Activated T-cell treated with anti-CD3 and anti-CD28 coated beads, Interleukin-2, amount 50 U/mL, for 24 hours (primary cell): ENCODE data around the gene CEACAM7.
"Not testable (repeated sequence)": the region's sequence is repeated elsewhere in the genome, so short reads cannot be mapped to it uniquely, and the experiment has no call there.

ENCODE experiments used
- DNase-seq: peaks from one replicate; pipeline ENCODE4 v3.0.0-alpha.2; 2020
- H3K27ac Mint-ChIP-seq: 2 replicates; pipeline ENCODE4 v1.8.0; 2020; ENCODE audit warnings: mild to moderate bottlenecking, mixed read lengths
- H3K27me3 Mint-ChIP-seq: 2 replicates; pipeline ENCODE4 v1.8.0; 2020; ENCODE audit warnings: mixed read lengths
- H3K36me3 Mint-ChIP-seq: 2 replicates; pipeline ENCODE4 v1.8.0; 2020; ENCODE audit warnings: low read depth, mixed read lengths
- H3K4me1 Mint-ChIP-seq: 2 replicates; pipeline ENCODE4 v1.8.0; 2020; ENCODE audit warnings: low read depth, mixed read lengths
- H3K4me3 Mint-ChIP-seq: 2 replicates; pipeline ENCODE4 v1.8.0; 2020; ENCODE audit warnings: mild to moderate bottlenecking, moderate library complexity, mixed read lengths
- H3K9me3 Mint-ChIP-seq: 2 replicates; pipeline ENCODE4 v1.8.0; 2020; ENCODE audit warnings: mixed read lengths

CEACAM7 gene

DNA sequence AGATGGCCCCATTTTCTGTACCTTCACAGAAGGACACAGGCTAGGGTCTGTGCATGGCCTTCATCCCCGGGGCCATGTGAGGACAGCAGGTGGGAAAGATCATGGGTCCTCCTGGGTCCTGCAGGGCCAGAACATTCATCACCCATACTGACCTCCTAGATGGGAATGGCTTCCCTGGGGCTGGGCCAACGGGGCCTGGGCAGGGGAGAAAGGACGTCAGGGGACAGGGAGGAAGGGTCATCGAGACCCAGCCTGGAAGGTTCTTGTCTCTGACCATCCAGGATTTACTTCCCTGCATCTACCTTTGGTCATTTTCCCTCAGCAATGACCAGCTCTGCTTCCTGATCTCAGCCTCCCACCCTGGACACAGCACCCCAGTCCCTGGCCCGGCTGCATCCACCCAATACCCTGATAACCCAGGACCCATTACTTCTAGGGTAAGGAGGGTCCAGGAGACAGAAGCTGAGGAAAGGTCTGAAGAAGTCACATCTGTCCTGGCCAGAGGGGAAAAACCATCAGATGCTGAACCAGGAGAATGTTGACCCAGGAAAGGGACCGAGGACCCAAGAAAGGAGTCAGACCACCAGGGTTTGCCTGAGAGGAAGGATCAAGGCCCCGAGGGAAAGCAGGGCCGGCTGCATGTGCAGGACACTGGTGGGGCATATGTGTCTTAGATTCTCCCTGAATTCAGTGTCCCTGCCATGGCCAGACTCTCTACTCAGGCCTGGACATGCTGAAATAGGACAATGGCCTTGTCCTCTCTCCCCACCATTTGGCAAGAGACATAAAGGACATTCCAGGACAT, 7.0 kb upstream of the CEACAM7 start:
- DNase-seq = no peak
- Mint-ChIP-seq H3K4me3 (no peak overlapping the region), H3K4me1 (no peaks in the 10 kb centered on the region), H3K27me3 (peaks cover 54% of the 10 kb centered on the region), H3K27ac (no peak overlapping the region), H3K9me3 (no peaks in the 10 kb centered on the region), H3K36me3 (no peaks in the 10 kb centered on the region)

DNA sequence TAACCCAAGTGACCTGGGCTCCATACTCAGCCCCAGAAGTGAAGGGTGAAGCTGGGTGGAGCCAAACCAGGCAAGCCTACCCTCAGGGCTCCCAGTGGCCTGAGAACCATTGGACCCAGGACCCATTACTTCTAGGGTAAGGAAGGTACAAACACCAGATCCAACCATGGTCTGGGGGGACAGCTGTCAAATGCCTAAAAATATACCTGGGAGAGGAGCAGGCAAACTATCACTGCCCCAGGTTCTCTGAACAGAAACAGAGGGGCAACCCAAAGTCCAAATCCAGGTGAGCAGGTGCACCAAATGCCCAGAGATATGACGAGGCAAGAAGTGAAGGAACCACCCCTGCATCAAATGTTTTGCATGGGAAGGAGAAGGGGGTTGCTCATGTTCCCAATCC, 6.1 kb upstream of the CEACAM7 start:
- Mint-ChIP-seq H3K4me1 (no peaks in the 10 kb centered on the region), H3K27me3 (peaks cover 54% of the 10 kb centered on the region), H3K4me3 (no peak overlapping the region), H3K9me3 (no peaks in the 10 kb centered on the region), H3K27ac (no peak overlapping the region), H3K36me3 (no peaks in the 10 kb centered on the region)
- no peak for DNase-seq

DNA sequence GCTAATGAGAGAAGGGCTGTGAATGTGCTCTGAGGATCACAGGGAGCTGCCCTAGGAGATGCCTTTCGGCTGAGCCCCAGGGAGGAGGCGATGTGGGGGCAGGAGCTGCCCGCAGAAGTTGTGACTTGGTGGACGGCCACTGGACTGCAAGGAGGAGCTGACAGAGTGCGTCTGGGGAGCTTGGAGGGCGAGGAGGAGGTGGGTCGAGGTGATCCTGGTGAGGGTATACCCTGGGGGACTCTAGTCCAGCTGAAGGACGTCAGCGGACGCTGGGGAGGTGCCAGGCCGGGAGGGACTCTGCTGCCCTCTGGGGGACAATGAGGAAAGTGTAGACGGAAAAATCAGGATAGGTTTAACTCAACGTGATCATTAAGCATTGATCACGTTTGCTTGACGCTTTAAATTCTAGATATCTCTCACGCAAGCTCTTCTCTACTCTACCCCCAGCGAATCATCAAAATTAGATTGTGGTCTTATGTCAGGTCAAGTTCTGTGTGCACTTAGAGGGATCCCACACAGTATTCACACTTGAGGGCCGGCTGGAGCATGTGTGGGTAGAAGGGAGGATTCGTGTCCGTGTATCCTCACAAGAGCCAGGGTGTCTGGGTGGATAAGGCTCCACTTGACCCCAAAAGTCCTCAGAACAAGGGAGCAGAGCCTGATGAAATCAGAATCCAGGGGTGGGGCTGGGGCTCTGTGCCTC, 3.3 kb upstream of the CEACAM7 start:
- no peak for DNase-seq
- Mint-ChIP-seq H3K27ac (no peak overlapping the region), H3K36me3 (no peaks in the 10 kb centered on the region), H3K4me3 (no peak overlapping the region), H3K9me3 (no peaks in the 10 kb centered on the region), H3K27me3 (peaks cover 50% of the 10 kb centered on the region), H3K4me1 (no peaks in the 10 kb centered on the region)

DNA sequence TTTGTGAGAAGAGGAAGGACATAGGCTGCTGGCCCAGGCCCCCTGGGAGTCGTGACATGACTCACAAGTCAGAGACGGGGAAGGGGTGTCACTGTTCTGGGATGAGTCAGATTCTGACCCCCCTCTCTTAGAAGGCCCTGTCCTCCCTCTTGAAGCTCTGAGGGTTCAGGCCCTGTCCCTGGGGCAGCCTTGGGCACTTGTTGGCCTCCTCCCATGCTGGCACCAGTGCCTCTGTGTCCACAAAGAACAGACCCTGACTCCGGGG, 2.7 kb upstream of the CEACAM7 start:
- Mint-ChIP-seq H3K4me1 (no peaks in the 10 kb centered on the region), H3K27me3 (peaks cover 45% of the 10 kb centered on the region), H3K27ac (no peak overlapping the region), H3K9me3 (no peaks in the 10 kb centered on the region), H3K4me3 (no peak overlapping the region), H3K36me3 (no peaks in the 10 kb centered on the region)
- DNase-seq = no peak

DNA sequence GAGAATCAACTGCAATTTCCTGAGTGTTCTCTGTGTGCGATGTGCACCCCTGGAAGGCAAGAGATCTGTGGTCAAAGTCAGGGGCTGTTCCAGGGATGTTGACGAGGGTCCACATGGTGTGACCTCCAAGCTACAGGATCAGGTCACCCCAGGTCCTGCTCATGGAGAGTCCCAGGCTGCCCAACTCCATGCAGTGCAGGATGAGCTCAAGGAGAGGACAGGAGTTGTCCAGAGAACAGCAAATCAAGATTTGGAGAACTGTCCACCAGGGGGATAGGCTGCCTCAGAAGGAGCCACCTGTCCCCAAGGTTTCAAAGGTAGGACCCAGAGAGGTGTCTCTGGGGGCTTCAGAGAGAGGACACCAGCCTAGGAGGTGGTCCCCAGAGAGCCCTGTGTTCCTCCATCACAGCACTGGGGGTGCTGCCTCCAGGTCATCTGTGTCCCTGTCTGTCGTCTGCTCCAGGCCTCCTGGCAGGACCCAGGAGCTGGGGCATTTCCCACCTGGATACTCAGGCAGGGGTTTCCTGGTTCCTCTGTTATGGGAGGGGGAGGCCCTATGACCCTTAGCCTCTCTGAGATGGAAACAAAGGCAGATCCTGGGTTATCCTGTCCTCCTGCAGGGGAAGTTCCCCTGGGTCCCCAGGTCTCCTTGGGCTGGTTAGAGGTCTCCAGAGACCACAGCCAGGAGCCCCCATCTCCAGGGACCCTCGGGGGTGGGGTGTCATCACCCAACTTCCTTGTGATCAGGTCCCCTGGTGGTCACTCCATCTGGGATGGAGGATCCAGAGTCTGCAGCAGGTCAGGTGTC, 2.1 kb upstream of the CEACAM7 start:
- Mint-ChIP-seq H3K27ac (no peak overlapping the region), H3K9me3 (no peaks in the 10 kb centered on the region), H3K36me3 (no peaks in the 10 kb centered on the region), H3K27me3 (peaks cover 41% of the 10 kb centered on the region), H3K4me1 (no peaks in the 10 kb centered on the region), H3K4me3 (no peak overlapping the region)
- DNase-seq = no peak

DNA sequence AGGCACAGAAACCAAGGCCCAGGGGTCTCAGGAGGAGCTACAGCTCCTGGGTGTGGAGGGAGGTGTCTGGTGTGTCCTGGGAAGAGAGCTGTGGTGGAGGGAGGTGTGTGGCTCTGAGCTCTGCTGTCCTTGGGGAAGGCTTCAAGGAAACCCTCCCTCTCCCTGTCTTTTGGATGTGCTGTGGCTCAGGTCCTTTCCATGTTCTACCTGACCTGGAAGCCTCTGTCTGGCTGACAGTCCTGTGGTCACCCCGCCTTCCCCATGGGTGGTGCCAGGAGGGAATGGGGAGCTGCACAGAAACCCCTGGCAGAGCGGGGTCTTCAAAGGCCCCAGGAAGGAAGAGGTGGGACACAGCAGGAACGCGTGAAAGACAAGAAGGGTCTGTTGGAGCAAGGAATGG, 617 bp upstream of the CEACAM7 start:
- H3K4me1 Mint-ChIP-seq = no peaks in the 10 kb centered on the region
- H3K27me3 Mint-ChIP-seq = peaks cover 45% of the 10 kb centered on the region
- no peak for DNase-seq
- H3K4me3 Mint-ChIP-seq = no peak overlapping the region
- no peaks in the 10 kb centered on the region for H3K9me3 Mint-ChIP-seq
- H3K27ac Mint-ChIP-seq = no peak overlapping the region
- H3K36me3 Mint-ChIP-seq = no peaks in the 10 kb centered on the region

DNA sequence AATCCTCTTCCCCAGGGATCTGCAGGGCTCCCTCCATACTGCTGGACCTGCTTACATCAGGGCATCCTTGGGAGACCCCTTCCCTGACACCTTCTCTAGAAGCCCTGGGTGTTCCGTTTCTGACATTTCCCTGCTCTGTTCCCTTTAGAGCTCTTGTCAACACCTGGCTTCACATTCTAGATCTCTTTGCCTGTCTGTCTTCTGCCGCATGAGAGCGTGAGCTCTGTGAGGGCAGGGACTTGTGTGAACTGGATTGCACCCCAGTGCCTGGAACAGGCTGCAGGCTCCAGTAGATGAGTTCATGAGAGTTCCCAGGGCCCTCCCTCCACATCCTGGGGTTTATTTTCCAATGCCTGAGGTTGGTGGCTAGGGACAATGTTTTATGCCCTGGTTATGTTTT, 651 bp downstream of the CEACAM7 start:
- Mint-ChIP-seq H3K27me3 (peaks cover 46% of the 10 kb centered on the region), H3K27ac (no peak overlapping the region), H3K9me3 (no peaks in the 10 kb centered on the region), H3K4me3 (no peak overlapping the region), H3K4me1 (no peaks in the 10 kb centered on the region), H3K36me3 (no peaks in the 10 kb centered on the region)
- no peak for DNase-seq

DNA sequence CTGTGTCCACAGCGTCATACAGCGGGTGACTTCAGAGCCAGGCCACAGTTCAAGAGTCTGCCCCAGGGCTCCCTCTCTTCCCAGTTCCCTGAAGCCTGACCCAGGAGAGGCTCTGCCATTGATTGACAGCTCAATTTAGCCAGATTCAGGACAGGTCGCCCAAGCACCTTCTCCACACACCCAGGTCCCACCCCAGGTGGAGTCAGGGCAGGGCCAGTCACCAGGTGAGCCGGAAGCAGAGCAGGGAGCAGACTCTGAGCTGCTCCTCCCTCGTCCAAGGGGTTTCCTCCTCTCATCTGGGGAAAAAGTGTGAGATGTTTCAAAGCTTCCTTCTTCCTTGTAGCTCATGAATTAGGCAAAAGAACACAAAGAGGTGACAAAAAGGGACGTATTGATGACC, 5.6 kb downstream of the CEACAM7 start:
- DNase-seq = no peak
- no peak overlapping the region for H3K4me3 Mint-ChIP-seq
- H3K9me3 Mint-ChIP-seq = no peaks in the 10 kb centered on the region
- peaks cover 52% of the 10 kb centered on the region for H3K27me3 Mint-ChIP-seq
- H3K27ac Mint-ChIP-seq = no peak overlapping the region
- no peaks in the 10 kb centered on the region for H3K4me1 Mint-ChIP-seq
- H3K36me3 Mint-ChIP-seq = no peaks in the 10 kb centered on the region

DNA sequence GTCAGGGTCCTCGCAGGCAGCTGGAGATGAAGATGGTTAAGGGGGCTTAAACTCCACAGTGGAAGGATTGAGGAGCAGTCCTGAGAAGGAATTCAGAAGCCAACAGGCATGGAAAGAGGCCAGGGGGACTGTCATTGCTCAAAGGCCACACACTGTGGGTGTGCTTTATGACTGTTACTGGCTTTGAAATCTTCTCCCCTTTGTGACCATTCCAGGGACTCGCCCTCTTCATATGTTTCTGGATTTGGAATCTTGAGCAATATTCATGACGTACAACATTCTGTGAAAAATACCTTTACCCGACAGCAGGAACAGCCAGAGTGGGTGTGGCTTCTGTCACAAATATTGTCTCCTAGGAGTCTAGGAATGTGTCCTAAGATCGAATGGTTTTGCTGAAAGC, 16.6 kb downstream of the CEACAM7 start:
- Mint-ChIP-seq H3K4me3 (no peak overlapping the region), H3K36me3 (no peaks in the 10 kb centered on the region), H3K27me3 (peaks cover 59% of the 10 kb centered on the region), H3K4me1 (no peaks in the 10 kb centered on the region), H3K9me3 (no peaks in the 10 kb centered on the region), H3K27ac (no peak overlapping the region)
- DNase-seq = no peak

DNA sequence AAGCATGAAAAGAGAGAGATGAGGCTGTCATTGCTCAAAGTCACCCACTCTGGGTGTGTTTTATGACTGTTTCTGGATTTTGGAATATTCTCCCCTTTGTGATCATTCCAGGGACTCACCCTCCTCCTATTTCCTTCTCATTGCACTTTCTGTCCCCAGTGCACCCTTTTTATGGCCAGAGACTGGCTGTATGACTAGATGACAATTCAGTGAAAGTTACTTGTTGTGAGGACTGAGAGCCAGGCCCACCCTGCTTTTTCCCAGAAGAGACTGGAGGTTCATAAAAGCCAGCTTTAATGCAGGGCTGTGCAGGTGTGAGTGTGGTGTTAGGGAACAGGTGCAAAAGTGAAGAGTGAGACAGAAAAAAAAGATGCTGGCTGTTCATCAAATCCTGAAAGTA, 17.3 kb downstream of the CEACAM7 start:
- peaks cover 4% of the 10 kb centered on the region for H3K9me3 Mint-ChIP-seq
- H3K4me3 Mint-ChIP-seq = no peak overlapping the region
- no peaks in the 10 kb centered on the region for H3K36me3 Mint-ChIP-seq
- no peak for DNase-seq
- no peaks in the 10 kb centered on the region for H3K4me1 Mint-ChIP-seq
- H3K27ac Mint-ChIP-seq = no peak overlapping the region
- peaks cover 58% of the 10 kb centered on the region for H3K27me3 Mint-ChIP-seq

DNA sequence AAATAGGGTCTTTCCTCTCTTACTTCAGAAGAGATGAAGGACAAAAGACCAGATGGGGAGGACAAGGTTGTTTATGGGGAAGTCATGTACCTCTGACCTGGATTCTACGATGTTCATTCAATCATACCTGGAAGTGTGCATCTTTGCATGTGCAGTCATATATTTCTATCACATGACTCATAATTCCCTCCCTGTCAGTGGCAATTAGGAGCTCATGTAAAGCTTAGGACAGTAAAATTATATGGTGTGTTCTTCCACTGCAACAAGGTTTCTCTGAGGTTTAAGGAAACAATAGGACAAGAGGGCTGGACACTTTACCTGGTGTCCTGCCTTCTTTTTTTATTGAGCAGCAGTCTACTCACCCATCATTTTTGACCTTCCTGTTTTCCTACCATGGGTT, 19.8 kb downstream of the CEACAM7 start:
- H3K27ac Mint-ChIP-seq = no peak overlapping the region
- no peaks in the 10 kb centered on the region for H3K4me1 Mint-ChIP-seq
- peaks cover 23% of the 10 kb centered on the region for H3K9me3 Mint-ChIP-seq
- H3K36me3 Mint-ChIP-seq = no peaks in the 10 kb centered on the region
- H3K4me3 Mint-ChIP-seq = no peak overlapping the region
- peaks cover 52% of the 10 kb centered on the region for H3K27me3 Mint-ChIP-seq
- DNase-seq = no peak

DNA sequence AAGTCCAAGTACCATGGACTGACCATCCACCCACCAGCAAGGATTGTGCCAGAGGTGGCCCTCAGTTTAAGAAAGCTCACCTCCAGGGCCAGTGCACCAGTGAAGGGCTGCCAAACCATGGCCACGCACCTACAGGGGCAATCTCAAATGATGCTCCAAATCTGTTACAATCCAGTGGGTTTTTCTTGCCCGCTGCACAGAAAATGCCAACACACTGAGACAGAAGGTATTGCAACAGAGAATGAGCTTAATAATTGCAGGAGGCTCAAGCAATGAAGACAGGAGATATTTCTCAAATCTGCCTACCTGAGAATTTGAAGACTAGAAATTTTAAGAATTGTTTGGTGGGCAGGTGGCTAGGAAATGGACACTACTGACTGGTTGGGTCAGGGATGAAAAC, 22.0 kb downstream of the CEACAM7 start:
- Mint-ChIP-seq H3K9me3 (peaks cover 24% of the 10 kb centered on the region), H3K4me3 (no peak overlapping the region), H3K27ac (no peak overlapping the region), H3K36me3 (no peaks in the 10 kb centered on the region), H3K4me1 (no peaks in the 10 kb centered on the region), H3K27me3 (peaks cover 48% of the 10 kb centered on the region)
- no peak for DNase-seq

DNA sequence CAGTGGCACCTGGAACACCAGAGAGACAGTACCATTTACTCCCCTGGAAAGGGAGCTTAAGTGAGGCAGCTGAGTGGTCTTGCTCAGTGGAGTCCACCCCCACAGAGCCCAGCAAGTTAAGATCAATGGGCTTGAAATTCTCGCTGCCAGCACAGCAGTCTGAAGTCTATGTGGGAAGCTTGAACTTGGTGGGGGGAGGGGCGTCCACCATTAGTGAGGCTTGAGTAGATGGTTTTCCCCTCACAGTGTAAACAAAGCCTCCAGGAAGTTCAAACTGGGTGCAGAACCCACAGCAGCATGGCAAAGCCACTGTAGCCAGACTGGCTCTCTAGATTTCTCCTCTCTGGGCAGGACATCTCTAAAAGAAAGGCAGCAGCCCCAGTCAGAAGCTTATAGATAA, 30.9 kb downstream of the CEACAM7 start:
- Mint-ChIP-seq H3K9me3 (peaks cover 5% of the 10 kb centered on the region), H3K4me1 (peaks cover 10% of the 10 kb centered on the region), H3K27me3 (peaks cover 50% of the 10 kb centered on the region), H3K36me3 (no peaks in the 10 kb centered on the region), H3K27ac (no peak overlapping the region), H3K4me3 (no peak overlapping the region)
- no peak for DNase-seq

DNA sequence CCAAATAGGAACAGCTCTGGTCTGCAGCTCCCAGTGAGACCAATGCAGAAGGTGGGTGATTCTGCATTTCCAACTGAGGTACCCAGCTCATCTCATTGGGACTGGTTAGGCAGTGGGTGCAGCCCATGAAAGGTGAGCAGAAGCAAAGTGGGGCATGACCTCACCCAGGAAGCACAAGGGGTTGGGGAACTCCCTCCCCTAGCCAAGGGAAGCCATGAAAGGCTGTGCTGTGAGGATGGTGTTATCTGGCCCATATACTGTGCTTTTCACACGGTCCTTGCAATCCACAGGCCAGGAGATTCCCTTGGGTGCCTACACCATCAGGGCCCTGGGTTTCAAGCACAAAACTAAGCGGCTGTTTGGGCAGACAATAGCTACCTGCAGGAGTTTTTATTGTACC, 31.3 kb downstream of the CEACAM7 start:
- not testable (repeated sequence) for H3K4me1 Mint-ChIP-seq, H3K27ac Mint-ChIP-seq, H3K9me3 Mint-ChIP-seq, H3K4me3 Mint-ChIP-seq, DNase-seq, H3K36me3 Mint-ChIP-seq
- H3K27me3 Mint-ChIP-seq = peaks cover 49% of the 10 kb centered on the region

DNA sequence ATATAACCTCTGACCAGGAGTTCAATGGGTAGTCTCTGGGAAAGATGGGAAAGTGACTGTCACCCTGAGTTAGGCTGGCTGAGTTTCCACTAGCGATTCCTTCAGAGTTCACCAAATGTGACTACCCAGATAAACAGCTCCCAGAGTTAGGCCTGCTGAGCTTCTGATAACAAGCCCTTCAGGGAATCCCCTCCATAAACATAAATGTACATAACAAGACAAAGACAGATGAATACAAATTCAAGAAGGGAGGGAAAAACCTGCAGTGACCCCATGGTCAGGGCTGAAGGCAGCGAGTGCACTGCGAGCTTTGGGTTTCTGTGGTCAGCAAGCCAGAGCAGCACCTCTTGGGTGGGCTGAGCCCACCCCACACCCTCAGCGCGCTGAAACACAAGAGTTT, 35.8 kb downstream of the CEACAM7 start:
- no peak overlapping the region for H3K27ac Mint-ChIP-seq
- H3K4me1 Mint-ChIP-seq = peaks cover 9% of the 10 kb centered on the region
- peaks cover 5% of the 10 kb centered on the region for H3K9me3 Mint-ChIP-seq
- H3K27me3 Mint-ChIP-seq = peaks cover 47% of the 10 kb centered on the region
- H3K36me3 Mint-ChIP-seq = no peaks in the 10 kb centered on the region
- no peak for DNase-seq
- H3K4me3 Mint-ChIP-seq = no peak overlapping the region
